Testis (tissue), 2 donors: ENCODE data around the gene OLFM1.

Experiments
- CTCF ChIP-seq, 3 experiments: fragments of 450-650 bp in 2 of 3; fragments of 200-600 bp in 1 of 3; sonication (generic) in 1 of 3; IDR thresholded peaks; one replicate each; pipeline ENCODE4 v1.5.1; 2016 to 2019; ENCODE audit warnings: antibody characterized with exemption in 3 of 3, mild to moderate bottlenecking in 2 of 3, moderate library complexity in 1 of 3
- POLR2A ChIP-seq: fragments of 450-650 bp; IDR thresholded peaks from one replicate; pipeline ENCODE4 v1.6.1; 2017; ENCODE audit warnings: antibody characterized with exemption, mild to moderate bottlenecking, moderate library complexity

- TF ChIP-seq POLR2A, result no peak
- TF ChIP-seq CTCF (IDR thresholded peaks at IDR 0.05), result no peak
These were observed 3.6 kb upstream of the OLFM1 start for GRCh38 chr9:135083831-135084230.
